Lower leg skin (tissue), 4 donors: ENCODE measurements around the gene RIN1. TPM values are rescaled to one million over a fixed set of nuclear protein-coding genes. Genes with fewer than 3 reads are reported as not detected.
"Not testable (repeated sequence)": the region's sequence is repeated elsewhere in the genome, so short reads cannot be mapped to it uniquely, and the experiment has no call there.

Experiments
- DNase-seq, 2 donors: peaks; one replicate each; pipeline ENCODE4 v3.0.0-alpha.2; 2019; ENCODE audit warnings: low spot score in 2 of 2
- H3K4me3 ChIP-seq: fragments of 200-600 bp; sonication (generic); 2 replicates; pipeline ENCODE4 v1.5.1; 2017; ENCODE audit warnings: mild to moderate bottlenecking, low read depth; ENCODE audit not compliant: poor library complexity, severe bottlenecking
- CTCF ChIP-seq, 3 donors: fragments of 450-650 bp; IDR thresholded peaks; one replicate each; pipeline ENCODE4 v1.5.1; 2016; ENCODE audit warnings: antibody characterized with exemption in 3 of 3, mild to moderate bottlenecking in 3 of 3, moderate library complexity in 2 of 3
- POLR2A ChIP-seq, 2 donors: fragments of 450-650 bp; IDR thresholded peaks; one replicate each; pipeline ENCODE4 v1.6.1; 2016 to 2017; ENCODE audit warnings: antibody characterized with exemption in 2 of 2, mild to moderate bottlenecking in 1 of 2, moderate library complexity in 1 of 2
- WGBS, 2 donors: methylation state at CpG; one replicate each; pipeline ENCODE4 v1.1.5; 2018; 5-methylcytosine and 5-hydroxymethylcytosine counted together
- intact Hi-C: fragments of 100-400 bp; cut with DNase I; formaldehyde crosslinking; loops from one replicate; pipeline ENCODE4 v1.15.0; 2023; ENCODE audit warnings: low total_unique reads
- total RNA-seq, 4 donors: library from RNA; depleted of rRNA; stranded (reverse); fragments of >200 nt; gene quantifications; one replicate each; pipeline ENCODE4 v1.1.0, GENCODE V29; 2016

The RIN1 gene
- total RNA-seq, 4 donors from 2014 or later: 48.3 to 56.9 (median 53.8) TPM

GRCh38 chr11:66324664-66325063 lies 11.6 kb downstream of the RIN1 start:
- 41 to 45% methylated on average over 10 of the region's 10 CpGs for WGBS, 2 donors
- H3K4me3 ChIP-seq: no peak overlapping the region
- no peak for DNase-seq
- TF ChIP-seq POLR2A (IDR thresholded peaks at IDR 0.05) (no peak), CTCF (IDR thresholded peaks at IDR 0.05) (no peak)
- intact Hi-C loops: no loop called here

GRCh38 chr11:66323684-66324083 lies 12.6 kb downstream of the RIN1 start:
- H3K4me3 ChIP-seq: no peak overlapping the region
- TF ChIP-seq CTCF (IDR thresholded peaks at IDR 0.05) (no peak), POLR2A (IDR thresholded peaks at IDR 0.05) (no peak)
- WGBS, 2 donors: 97 to 100% methylated on average over 1 of the region's 1 CpG
- intact Hi-C loops: no loop called here
- DNase-seq: no peak

DNA sequence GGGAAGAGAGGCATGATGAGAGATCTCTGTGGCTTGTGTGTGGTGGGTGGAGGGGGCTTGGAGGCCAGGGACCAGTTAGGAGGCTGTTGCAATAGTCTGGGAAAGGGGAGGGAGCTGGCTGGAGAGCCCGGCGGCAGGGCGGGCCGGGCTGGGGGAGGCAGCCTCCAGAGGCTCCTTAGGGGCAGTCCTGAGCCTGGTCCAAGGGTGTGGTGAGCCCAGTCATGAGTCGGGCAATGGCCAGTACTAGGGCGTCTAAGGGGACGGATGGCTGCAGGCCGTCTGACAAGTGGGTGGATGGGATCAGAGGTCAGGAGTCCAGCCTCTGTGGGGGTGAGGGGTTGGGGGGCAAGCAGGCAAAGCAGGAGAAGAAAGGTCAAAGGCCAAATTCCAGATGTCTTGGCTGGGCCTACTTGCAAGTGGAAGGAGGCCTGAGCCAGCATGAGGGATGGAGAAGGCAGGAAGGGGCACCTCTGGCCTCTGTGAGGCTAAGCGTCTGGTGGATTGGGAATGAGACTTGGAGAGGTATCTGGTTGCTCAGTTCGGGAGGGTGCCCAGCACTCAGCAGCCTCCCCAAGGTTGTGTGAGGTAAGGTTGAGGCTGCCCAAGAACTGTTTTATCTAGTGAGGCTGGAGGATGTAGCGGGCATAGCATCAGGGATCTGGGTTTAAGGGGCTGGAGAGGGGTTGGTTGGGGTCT lies 13.4 kb downstream of the RIN1 start:
- WGBS, 2 donors: 72 to 74% methylated on average over 11 of the region's 11 CpGs
- intact Hi-C loops: no loop called here
- peak; percentile 62 to 93 for DNase-seq
- TF ChIP-seq POLR2A (IDR thresholded peaks at IDR 0.05) (no peak), CTCF (IDR thresholded peaks at IDR 0.05) (no peak)
- H3K4me3 ChIP-seq: no peak overlapping the region

DNA sequence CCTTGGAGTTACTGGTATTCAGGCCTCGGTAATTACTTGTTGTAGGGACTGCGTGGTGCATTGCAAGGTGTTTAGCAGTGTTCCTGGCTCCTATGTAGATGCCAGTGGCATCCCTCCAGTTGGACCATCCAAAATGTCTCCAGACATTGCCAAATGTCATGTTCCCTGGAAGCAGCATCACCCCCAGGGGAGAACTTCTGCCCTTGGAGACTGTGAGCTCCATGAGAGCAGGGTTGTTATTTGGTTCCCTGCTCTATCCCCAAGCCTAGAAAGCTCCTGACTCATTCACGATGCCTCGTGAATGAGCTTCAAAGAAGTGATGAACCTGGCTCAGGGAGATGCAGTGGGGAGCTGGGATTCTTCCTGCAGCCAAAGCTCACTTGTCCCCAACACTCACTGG lies 14.6 kb downstream of the RIN1 start:
- no peak overlapping the region for H3K4me3 ChIP-seq
- intact Hi-C loops: no loop called here
- WGBS, 2 donors: 45 to 53% methylated on average over 2 to 4 of the region's 4 CpGs
- DNase-seq: no peak
- TF ChIP-seq POLR2A (IDR thresholded peaks at IDR 0.05) (no peak), CTCF (IDR thresholded peaks at IDR 0.05) (no peak)

- DNase-seq, intact Hi-C loops, H3K4me3 ChIP-seq: not testable (repeated sequence)
- 94% methylated on average over 6 of the region's 6 CpGs for WGBS, 2 donors
Observed at GRCh38 chr11:66320748-66321147, 15.5 kb downstream of the RIN1 start.

- H3K4me3 ChIP-seq, intact Hi-C loops, DNase-seq: not testable (repeated sequence)
- 89 to 91% methylated on average over 2 of the region's 2 CpGs for WGBS, 2 donors
Observed at GRCh38 chr11:66320289-66320688, 15.9 kb downstream of the RIN1 start.

DNA sequence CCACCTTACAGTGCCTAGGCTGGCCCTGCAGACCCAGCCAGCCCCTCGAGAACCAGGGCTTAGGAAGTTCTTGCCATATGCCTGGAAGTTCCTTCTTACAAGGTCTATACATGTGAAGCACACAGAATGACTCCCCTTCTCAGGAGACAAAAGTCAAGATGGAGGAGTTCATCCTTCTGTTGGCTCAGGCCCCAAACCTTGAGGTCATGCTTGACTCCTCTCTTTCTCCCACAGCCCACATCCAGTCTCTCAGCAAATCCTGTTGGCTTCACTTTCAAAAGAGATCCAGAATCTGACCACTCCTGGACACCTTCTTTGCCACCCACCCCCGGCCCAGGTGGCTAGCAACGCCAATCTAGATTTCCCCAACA lies 17.6 kb downstream of the RIN1 start:
- no peak overlapping the region for H3K4me3 ChIP-seq
- no peak for DNase-seq
- TF ChIP-seq CTCF (IDR thresholded peaks at IDR 0.05) (no peak), POLR2A (IDR thresholded peaks at IDR 0.05) (no peak)
- intact Hi-C loops: no loop called here
- WGBS, 2 donors: 58 to 71% methylated on average over 3 of the region's 3 CpGs
